Astrocyte of the spinal cord (primary cell): Measurements from ENCODE around the gene CPHXL.

Experiments used
- DNase-seq: peaks from one replicate; pipeline ENCODE4 v3.0.0; 2011; ENCODE audit warnings: low read depth, low spot score
- H3K4me3 ChIP-seq: 2 replicates; pipeline ENCODE4 v1.5.1; 2011; ENCODE audit warnings: low read depth, mild to moderate bottlenecking, low read length, moderate library complexity
- CTCF ChIP-seq: IDR thresholded peaks from 2 replicates; pipeline ENCODE4 v1.5.1; 2012; ENCODE audit warnings: low read depth, mild to moderate bottlenecking, low read length, inconsistent platforms
- in situ Hi-C: cut with HindIII; loops from 2 replicates; pipeline ENCODE4 v1.10.0; 2017; ENCODE audit warnings: low sequenced_read_pairs

Gene CPHXL

DNA sequence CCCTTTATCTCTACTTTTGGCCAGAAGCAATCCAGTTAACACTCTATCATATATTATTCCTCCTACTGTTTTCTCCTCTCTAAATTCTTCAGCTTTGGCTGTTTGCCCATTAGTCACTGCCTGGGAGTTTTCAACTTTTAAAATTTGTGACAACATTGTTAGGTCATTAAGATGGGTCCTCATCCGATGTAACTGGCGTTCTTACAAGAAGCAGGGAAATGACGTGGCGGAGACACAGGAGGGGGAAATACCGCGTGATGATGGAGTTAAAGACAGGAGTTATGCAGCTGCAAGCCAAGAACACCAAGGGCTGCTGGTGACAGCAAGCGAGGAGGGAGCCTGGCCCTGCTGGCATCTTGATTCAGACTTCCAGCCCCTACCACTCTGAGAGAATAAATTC, 34.8 kb upstream of the CPHXL start:
- peak; percentile 22 for DNase-seq
- in situ Hi-C loops, result no loop called here
- no peak for TF ChIP-seq CTCF
- no peak overlapping the region for H3K4me3 ChIP-seq

DNA sequence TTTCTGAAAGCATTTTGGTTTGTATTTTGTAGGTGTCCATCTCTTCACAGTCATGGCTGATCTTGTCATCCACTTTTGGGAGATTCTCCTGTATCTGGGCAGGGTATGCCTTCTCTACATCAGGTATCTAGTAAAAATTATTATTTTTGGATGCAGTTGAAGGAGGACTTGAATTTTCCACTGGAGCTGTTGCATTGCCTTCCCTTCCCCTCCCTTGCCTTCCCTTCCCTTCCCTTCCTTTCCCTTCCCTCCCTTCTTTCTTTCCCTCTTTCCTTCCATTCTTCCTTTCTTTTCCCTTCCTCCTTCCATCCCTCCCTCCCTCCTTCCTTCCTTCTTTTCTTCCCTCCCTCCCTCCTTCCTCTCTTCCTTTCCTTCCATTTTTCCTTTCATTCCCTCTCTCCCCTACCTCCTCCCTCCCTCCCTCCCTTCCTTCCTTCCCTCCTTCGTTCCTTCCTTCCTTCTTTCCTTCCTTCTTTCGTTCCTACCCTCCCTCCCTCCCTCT, 33.8 kb upstream of the CPHXL start:
- no peak overlapping the region for H3K4me3 ChIP-seq
- no peak for DNase-seq
- in situ Hi-C loops, result no loop called here
- TF ChIP-seq CTCF, result no peak

DNA sequence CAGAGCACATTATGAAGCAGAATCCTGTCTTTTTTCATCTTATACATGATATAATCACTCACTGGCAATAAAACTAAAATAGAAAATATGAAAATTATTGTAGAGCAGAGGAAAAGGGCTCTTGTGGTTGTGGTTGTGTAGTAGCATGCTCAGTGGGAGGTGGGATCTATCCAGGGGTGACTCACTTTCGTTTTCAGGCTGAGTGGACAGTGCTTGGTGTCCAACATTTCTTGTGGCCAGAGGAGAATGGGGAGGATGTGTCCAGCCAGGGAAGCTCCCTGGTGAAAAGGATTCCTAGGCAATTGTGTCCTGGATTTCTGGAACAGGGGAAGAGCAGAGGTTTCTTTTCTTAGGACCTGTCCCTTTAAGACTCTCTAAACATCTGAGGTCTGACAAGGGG, 31.9 kb upstream of the CPHXL start:
- peak; percentile 79 for DNase-seq
- no peak for TF ChIP-seq CTCF
- in situ Hi-C loops, result no loop called here
- H3K4me3 ChIP-seq, result no peak overlapping the region

GRCh38 chr16:75754141-75754540, 27.9 kb upstream of the CPHXL start:
- in situ Hi-C loops, result no loop called here
- DNase-seq, result no peak
- H3K4me3 ChIP-seq, result no peak overlapping the region
- no peak for TF ChIP-seq CTCF

GRCh38 chr16:75750528-75750927, 24.2 kb upstream of the CPHXL start:
- TF ChIP-seq CTCF, result no peak
- H3K4me3 ChIP-seq, result no peak overlapping the region
- no peak for DNase-seq
- in situ Hi-C loops, result no loop called here

DNA sequence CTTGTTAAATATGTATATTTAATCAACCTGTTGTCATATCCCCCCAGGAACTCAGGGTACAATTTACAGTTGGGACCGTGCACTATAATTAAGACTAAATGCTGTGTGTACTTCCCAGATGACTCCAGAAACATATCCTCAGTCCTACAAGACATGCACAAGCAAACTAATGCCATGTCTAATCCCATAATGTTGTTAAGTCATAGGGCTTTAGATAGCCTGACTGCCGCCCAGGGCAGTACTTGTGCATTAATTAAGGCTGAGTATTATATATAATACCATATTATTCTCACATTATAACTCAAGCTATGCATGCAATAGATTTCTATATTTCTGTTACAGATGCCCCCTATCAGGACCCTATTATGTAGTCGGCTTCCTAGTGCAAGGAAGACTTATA, 20.1 kb upstream of the CPHXL start:
- in situ Hi-C loops, result no loop called here
- no peak for TF ChIP-seq CTCF
- DNase-seq, result no peak

GRCh38 chr16:75745823-75746222, 19.5 kb upstream of the CPHXL start:
- in situ Hi-C loops, result no loop called here
- DNase-seq, result no peak
- H3K4me3 ChIP-seq, result no peak overlapping the region
- no peak for TF ChIP-seq CTCF

More for the DNA sequence above, 20.1 kb upstream of the CPHXL start:
- no peak overlapping the region for H3K4me3 ChIP-seq
